GM19463 (cell line): ENCODE data around the gene KNDC1.

Experiments used
- ATAC-seq: cut with Tn5 transposase; IDR thresholded peaks from one replicate; pipeline ENCODE4 v1.9.1; 2021; ENCODE audit warnings: mild to moderate bottlenecking, moderate library complexity; ENCODE audit not compliant: unreplicated experiment

KNDC1 gene

GRCh38 chr10:133272301-133272963 is 112.4 kb downstream of the KNDC1 start:
- ATAC-seq: no peak

GRCh38 chr10:133272964-133273420 is 113.0 kb downstream of the KNDC1 start:
- ATAC-seq: no peak

- no peak for ATAC-seq
These were observed 113.6 kb downstream of the KNDC1 start for GRCh38 chr10:133273534-133274143.

GRCh38 chr10:133274751-133275683 is 115.0 kb downstream of the KNDC1 start:
- ATAC-seq: peak; percentile 51

- ATAC-seq: peak; percentile 40
These were observed 115.7 kb downstream of the KNDC1 start for GRCh38 chr10:133275684-133276092.
